EH (cell line): ENCODE data around the gene ARF1.
A peak's percentile ranks its signal among the peaks of the same experiment; 100 is the strongest.

Experiments used
- DNase-seq: peaks from one replicate; pipeline ENCODE4 v3.0.0-alpha.2; 2015; ENCODE audit warnings: low read depth

Gene ARF1

GRCh38 chr1:228088586-228089498, 6.3 kb downstream of the ARF1 start:
- DNase-seq, result no peak

- no peak for DNase-seq
Measured at GRCh38 chr1:228089519-228090380, 7.2 kb downstream of the ARF1 start.

DNA sequence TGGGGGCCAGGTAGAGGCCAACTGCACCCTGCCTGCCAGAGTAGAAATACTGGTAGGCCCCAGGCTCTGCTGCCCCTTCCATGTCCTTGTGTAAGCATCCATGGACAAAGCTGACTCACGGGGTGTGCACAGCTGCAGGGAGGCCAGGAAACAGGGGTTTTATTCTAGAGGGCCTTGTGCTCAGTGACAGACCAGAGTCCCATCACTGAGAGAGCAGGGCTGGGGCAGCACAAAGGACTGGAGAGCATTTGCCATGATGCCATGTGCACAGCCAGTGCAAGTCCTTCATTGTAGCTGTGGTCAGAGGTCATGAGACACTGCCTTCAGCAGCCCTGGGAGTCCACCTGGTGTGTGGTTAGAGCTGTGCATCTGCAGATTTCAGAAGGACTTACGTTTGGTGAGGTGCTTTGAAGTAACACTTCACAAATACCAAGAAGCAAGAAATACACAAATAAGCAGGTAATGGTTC, 8.1 kb downstream of the ARF1 start:
- peak; percentile 27 for DNase-seq

DNA sequence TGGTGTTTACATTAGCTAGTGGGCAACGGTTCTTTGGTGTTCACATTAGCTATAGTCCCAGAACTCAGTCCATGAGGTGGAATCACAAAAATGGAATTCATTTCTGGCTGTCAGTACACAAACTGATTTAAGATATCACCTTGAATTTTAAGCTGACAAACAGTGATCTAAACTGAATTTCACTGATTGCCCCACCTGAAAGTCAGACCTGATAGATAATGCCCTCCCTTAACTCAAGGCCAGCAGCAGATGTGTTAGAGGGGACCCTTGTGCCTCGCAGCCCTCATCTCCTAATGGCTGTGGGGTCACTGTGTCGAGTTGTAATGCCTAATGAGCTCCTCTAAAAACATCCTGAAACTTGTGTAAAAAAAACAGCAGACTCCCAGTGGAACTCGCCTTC, 8.6 kb downstream of the ARF1 start:
- no peak for DNase-seq

DNA sequence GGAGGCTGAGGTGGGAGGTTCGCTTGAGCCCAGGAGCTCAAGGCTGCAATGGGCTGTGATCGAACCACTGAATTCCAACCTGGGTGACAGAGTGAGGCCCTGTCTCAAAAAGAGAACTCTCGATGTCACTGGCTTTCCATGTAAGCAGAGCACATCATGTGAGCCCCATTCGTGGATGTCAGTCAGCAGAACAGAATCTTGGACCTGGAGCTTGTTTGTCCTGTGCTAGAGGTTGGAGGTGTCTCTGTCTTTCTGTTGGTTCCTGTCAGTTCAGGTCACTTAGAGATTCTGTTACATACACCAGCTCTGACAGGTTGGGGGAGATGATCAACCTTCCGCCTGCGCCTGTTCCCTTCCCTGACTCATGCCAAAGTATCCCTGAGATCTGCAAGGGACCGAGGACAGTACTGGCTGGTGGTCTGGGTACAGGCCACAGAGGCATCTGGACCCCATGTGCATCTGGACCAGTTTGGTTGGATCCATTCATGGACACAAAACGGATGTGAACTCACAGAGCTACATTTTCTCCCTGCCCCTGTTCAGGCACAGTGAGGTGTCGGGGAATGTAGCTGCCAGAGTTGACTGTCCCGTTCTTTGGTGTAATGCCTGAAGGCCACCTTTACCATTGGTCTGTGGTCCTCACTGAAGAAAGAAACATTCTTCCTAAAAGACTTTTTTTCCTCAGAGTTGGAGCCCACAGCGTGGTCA, 10.0 kb downstream of the ARF1 start:
- DNase-seq, result no peak

DNA sequence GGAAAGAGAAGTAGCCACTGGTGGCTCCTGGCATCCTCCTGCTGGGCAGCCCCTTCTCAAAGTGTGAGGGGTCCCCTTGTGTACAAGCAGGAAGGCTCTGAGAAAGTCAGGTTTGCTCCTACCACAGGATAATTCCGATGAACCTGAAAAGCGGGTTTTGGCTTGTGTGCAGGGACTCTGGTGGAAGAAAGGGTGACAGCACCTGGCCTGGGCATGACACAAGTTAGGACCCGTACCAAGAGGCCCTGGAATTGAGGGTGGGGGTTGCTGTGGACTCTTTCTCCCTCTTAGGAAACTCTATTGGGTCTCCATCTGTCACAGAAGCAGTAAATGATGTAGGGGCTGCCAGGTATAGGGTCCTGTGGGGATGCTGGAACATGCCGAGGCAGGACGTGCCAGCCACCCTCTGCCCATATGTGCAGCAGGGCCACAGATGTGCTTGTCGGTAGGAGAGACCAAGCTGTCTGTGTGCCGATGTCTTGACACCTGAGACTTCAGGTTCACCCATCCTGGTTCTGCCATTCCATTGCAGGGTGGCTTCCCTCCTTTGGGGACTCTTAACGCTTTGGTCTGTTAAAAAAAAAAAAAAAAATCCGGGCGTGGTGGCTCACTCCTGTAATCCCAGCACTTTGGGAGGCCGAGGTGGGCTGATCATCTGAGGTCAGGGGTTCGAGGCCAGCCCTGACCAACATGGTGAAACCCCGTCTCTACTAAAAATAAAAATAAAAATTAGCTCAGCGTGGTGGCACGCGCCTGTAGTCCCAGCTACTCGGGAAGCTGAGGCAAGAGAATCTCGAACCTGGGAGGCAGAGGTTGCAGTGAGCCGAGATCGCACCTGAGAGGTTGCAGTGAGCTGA, 10.8 kb downstream of the ARF1 start:
- no peak for DNase-seq

DNA sequence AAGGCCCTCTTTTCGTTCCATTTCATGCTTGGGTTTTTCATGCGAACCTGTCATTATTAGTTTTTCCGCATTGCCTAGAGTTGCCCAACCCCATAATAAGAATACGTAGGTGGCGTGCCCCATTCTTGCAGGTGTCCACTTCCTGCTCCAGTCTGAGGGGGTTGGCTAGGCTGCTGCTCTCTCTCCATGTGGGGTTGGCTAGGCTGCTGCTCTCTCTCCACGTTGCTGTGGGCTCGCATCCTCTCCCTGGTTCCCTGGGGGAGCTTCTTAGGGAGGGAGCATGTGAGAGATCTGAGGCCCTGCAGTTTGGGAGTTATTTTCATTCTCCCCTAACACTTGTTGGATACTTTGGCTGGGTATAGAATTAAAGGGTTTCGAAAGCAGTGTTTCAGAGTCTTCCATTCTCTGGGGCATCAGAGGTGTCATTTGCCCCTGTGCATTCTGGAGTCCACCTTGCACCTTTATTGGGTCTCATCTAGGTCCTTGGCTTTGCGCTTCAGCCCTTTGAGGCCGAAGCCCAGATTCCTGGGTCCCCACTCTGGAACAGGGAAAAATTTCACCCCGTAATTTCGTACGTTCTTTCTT, 12.0 kb downstream of the ARF1 start:
- DNase-seq, result no peak

DNA sequence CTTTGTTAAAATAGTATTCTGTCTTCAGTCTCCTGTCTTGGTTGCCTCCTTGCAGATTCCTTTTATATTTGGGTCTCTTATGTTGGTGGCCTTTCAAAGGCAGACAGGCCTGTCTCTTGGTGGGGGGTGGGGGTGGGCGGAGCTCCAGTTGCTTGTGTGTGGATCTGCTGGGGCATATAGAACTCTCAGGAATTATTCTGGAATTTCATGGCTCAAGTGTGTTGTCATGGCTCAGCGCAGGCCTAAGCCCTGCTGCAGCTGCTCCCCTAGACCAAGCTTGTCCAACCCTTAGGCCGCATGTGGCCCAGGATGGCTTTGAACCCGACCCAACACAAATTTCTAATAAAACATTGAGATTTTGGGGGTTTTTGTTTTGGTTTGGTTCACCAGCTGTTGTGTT, 12.7 kb downstream of the ARF1 start:
- DNase-seq, result no peak

DNA sequence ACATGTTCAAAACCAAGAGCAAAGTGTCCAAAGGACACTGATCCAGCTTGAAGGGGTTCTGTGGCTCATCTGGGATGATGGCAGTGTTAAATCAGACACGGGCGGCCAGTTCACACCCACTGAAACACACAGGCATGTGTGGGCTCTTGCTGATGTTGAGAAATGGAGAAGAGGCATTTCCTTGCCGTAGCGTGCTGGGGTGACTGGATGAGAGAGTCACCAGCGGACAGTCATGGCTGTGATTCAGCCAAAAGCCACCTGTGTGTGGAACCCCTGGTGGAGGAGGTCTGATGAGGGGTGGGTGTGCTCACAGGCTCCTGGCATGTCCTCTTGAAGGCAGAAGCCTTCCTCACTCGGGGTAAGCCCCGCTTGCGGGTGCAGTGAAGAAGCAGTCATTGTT, 13.4 kb downstream of the ARF1 start:
- DNase-seq, result no peak

GRCh38 chr1:228096416-228097332, 14.2 kb downstream of the ARF1 start:
- DNase-seq, result no peak

DNA sequence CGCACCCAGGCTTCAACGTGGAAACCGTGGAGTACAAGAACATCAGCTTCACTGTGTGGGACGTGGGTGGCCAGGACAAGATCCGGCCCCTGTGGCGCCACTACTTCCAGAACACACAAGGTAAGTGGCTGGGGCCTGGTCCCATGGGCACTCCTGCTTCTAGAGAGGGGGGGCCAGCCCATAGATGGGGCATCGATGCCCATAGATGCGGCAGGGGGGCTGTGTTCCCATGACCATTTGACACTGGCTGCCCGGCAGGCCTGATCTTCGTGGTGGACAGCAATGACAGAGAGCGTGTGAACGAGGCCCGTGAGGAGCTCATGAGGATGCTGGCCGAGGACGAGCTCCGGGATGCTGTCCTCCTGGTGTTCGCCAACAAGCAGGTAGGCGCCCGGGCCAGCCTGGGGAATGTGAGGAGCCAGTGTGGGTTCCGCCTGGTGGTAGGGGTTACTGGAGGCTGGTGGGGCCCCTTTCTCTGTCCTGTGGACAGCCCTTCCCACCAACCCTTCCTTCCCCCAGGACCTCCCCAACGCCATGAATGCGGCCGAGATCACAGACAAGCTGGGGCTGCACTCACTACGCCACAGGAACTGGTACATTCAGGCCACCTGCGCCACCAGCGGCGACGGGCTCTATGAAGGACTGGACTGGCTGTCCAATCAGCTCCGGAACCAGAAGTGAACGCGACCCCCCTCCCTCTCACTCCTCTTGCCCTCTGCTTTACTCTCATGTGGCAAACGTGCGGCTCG, 15.0 kb downstream of the ARF1 start:
- no peak for DNase-seq

DNA sequence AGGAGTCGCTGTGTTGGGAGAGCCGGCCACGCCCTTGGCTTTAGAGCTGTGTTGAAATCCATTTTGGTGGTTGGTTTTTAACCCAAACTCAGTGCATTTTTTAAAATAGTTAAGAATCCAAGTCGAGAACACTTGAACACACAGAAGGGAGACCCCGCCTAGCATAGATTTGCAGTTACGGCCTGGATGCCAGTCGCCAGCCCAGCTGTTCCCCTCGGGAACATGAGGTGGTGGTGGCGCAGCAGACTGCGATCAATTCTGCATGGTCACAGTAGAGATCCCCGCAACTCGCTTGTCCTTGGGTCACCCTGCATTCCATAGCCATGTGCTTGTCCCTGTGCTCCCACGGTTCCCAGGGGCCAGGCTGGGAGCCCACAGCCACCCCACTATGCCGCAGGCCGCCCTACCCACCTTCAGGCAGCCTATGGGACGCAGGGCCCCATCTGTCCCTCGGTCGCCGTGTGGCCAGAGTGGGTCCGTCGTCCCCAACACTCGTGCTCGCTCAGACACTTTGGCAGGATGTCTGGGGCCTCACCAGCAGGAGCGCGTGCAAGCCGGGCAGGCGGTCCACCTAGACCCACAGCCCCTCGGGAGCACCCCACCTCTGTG, 15.9 kb downstream of the ARF1 start:
- no peak for DNase-seq

DNA sequence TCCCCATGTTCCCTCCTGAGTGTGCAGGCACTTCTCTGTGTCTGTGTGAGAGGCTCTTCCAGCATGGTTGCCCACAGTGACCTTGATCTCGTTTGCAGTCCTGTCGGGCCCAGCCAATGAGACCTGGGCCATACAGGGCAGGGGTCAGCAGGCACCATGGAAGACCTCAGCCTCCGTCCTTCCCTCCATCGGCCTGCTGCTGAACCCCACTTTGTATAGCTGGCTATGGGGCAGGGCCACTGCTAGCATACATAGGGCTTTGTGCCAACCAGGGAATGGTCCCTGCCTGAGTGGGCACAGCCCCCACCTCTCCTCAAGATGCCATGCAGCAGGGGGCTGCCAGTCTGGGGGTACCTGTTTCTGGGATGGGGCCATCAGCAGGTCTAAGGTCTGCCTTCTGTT, 16.8 kb downstream of the ARF1 start:
- no peak for DNase-seq

DNA sequence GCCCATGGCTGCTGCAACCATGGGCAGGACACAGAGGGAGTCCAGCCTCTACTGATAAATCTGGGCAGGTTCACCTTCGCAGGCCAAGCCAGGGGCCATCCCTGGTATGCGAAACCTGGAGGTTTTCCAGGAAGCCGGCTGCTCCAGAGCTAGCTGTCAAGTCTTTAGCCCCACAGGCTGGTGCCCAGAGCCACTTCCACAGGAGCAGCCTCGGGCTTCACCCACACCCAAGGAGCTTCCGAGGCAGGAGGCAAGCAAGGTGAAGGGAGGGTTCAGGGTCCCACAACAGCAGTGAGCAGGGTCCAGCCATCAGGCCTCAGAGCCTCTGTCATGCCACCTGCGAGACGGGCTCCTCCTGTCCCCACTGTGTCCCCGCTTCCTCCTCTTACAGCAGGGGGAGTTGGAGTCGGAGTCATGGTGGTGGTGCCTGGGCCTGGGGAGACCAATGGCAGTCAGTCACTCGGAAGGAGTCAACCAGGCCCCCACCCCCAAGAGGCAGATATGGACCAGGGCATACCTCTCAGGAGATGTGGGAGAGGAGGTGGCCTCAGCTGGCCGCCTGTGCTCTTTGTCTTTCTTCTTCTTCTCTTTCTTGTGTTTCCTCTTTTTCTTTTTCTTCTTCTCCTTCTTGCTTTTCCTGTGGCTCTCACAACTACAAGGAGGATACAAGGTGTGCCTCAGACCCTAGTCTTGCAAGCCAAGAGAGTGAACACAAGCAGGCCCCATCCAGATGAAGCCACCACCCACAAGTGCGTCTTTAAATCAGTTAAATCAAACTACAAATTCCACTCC, 18.5 kb downstream of the ARF1 start:
- DNase-seq, result no peak

- no peak for DNase-seq
Measured at GRCh38 chr1:228101614-228101993, 19.1 kb downstream of the ARF1 start.

DNA sequence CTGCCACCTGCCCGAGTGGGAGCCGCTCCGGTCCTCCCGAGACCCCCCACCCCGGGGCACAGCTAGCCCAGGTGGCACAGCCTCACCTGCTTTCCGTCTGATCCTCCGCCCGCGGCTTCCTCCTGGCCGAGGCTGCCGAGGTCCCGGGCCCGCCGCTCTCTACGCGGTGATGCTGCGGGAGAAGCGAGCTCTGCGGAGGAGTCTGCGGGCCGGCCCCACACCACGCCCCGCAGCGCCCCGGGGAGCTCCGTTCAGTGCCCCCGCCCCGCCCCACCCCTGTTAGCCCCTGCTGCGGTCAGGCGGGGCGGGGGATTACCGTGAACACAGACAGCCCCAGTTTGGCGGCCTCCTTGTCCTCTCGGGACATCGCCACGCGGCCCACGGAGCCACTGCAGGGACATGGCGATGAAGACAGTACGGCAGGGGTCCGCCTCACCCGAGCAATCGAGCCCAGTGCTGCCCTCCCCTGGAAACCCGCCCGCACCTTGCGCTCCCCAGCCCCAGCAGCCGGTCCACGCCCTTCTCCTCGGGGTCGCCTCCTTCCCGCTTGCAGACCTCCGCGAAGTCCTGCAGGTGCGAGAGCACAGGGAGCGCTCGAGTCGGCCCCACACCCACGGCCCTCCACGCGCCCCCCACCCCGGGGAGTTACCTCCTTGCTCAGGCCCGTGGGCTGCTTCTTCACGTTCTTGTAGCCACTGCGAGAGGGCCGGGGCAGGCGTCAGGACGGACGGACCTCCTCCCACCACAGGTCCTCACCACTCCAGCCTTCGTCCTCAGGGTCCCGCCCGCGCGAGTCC, 19.7 kb downstream of the ARF1 start:
- peak; percentile 40 for DNase-seq
